NCI-H1694 (cell line): ENCODE measurements around the gene GAPDH.
"Not testable (repeated sequence)": the region's sequence is repeated elsewhere in the genome, so short reads cannot be mapped to it uniquely, and the experiment has no call there.

Source experiments
- DNase-seq: peaks from one replicate; lab custom pipeline; 2025; lab: John Stamatoyannopoulos, UW

GAPDH gene

DNA sequence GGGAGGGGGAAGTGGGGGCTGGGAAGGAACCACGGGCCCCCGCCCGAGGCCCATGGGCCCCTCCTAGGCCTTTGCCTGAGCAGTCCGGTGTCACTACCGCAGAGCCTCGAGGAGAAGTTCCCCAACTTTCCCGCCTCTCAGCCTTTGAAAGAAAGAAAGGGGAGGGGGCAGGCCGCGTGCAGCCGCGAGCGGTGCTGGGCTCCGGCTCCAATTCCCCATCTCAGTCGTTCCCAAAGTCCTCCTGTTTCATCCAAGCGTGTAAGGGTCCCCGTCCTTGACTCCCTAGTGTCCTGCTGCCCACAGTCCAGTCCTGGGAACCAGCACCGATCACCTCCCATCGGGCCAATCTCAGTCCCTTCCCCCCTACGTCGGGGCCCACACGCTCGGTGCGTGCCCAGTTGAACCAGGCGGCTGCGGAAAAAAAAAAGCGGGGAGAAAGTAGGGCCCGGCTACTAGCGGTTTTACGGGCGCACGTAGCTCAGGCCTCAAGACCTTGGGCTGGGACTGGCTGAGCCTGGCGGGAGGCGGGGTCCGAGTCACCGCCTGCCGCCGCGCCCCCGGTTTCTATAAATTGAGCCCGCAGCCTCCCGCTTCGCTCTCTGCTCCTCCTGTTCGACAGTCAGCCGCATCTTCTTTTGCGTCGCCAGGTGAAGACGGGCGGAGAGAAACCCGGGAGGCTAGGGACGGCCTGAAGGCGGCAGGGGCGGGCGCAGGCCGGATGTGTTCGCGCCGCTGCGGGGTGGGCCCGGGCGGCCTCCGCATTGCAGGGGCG, at the start of gene GAPDH:
Gene GAPDH, plus strand, starts transcription at position 595 of the 772 bp plus-strand sequence. CDS start 316 bp downstream, outside the sequence.
- peak; percentile 98 for DNase-seq

DNA sequence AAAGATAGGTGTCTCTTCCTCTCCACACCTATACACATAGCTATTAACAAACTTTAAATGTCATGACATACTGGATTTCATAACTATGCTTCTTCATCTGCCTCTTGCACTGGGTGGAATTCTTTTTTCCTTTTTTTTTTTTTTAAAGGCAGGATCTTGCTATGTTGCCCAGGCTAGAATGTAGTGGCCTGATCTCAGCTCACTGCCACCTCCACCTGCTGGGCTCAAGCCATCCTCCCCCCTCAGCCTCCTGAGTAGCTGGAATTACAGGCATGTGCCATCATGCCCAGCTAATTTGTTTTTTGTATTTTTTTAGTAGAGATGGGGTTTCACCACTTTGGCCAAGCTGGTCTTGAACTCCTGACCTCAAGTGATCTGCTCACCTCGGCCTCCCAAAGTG, 46.1 kb upstream of the GAPDH start:
- no peak for DNase-seq

DNA sequence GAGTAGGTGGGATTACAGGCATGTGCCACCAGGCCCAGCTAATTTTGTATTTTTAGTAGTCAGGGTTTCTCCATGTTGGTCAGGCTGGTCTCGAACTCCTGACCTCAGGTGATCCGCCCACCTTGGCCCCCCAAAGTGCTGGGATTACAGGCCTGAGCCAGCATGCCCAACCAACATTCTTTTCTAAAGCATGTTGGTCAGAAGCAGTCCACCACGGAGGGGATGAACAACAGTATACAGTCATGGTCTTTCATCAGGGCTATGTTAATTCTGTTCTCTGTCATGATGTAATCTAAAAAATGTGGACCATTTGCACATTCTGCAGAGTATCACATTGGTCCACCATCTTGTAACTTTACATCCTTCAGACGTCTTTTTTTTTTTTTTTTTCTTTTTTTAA, 44.9 kb upstream of the GAPDH start:
- no peak for DNase-seq

DNA sequence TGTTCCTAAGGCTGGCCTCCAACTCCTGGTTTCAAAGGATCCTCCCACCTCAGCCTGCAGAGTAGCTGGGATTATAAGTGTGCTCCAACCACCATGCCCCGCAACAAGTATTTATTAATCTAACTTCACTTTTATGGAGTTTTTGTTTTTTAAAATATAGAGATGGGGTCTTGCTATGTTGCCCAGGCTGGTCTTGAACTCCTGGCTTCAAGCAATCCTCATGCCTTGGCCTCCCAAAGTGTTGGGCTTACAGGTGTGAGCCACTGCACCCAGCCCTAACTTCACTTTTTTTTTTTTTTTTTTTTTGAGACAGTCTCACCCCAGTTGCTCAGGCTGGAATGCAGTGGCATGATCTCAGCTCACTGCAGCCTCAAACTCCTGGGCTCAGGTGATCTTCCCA, 43.6 kb upstream of the GAPDH start:
- not testable (repeated sequence) for DNase-seq

DNA sequence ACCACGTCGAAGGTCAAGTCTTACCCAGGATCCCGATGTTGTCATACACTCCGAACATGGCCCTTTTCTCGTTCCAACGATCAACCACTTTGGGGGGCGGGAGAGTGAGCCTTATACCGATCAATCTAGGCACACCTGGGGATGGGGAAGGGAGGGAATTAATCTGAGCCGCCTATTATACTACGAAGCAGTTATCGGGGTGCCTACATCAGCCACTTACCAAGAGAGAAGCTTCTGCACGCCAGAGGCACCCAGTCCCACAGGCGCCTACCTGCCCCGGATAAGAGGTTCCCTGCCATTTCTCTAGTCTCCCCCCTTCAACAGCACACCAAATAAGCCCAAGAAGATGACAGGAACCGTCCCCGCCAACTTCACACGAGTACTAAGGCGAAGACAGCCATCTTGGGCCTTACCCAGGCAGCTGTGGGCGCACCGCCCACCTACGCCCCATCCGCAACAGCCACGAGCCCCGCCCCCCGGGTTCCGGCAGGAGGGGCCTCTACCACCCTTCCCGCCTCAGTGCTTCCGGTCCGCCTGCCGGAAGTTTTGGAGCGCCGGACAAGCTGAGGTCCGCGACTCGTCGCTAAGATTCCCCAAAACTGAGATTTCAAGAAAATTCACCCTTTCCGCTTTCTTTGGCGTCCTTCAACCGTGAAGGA, 41.4 kb upstream of the GAPDH start, which contains the start of gene MRPL51:
Gene MRPL51, minus strand, starts transcription at position 425 of the 659 bp plus-strand sequence. Its CDS starts 126 bp downstream, at position 299.
- peak; percentile 97 for DNase-seq

DNA sequence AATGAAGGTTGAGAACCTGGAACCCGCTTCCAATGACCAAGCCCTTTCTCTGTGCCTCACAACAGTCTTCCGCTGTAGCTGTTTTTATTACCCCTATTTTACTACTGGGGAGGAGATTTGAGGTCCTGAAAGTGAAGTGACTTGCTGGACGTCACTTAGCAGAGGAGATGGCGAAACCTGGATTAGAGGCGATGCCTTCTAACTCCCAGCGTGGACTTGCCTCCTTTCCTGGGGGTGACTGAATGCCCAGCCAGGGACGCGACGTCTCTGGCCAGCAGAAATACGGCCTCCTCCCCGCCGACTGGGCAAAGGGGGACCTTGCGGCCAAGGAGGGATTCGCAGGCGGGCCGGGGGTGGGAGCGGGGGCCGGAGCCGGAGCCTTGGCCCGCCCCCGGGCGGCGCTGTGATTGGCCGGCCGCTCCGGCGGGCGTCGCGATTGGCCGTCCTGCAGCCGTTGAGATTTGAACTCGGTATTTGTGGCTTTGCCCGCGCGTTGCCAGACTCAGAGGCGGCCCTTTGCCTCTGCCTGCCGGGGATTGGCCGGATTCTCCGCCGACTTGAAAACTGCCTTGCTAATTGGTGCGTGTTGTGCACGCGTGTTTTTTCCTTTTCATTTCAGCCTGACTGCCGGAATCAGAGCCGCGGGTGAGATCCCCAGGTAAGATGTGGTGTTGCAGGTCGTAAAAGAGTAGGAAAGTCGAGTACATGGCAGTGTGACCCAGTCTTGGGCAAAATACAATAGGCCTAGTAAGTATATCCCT, 40.6 kb upstream of the GAPDH start, which contains the start of gene NCAPD2:
Gene NCAPD2, plus strand, starts transcription at position 606 of the 761 bp plus-strand sequence. CDS start 997 bp downstream, outside the sequence.
- peak; percentile 98 for DNase-seq

DNA sequence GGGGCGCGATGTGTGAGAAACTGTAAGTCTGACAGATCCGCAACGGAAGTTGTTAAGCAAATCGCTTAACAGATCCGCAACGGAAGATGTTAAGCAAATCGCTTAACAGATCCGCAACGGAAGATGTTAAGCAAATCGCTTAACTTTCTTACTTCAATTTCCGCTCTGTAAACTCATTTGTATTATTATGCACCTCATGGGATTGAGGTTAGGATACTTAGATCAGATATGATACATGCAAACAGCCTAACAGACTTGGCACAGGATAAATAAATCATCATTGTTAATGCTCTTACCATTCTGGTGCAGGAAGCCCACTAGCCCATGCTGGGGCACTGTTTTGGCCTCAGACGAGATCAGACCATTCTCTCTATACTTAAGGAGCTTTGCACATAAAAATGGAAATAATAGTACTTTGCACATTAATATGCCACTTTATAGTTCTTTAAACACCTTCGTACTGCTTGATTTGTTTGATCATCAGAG, 40.0 kb upstream of the GAPDH start:
- DNase-seq = no peak

DNA sequence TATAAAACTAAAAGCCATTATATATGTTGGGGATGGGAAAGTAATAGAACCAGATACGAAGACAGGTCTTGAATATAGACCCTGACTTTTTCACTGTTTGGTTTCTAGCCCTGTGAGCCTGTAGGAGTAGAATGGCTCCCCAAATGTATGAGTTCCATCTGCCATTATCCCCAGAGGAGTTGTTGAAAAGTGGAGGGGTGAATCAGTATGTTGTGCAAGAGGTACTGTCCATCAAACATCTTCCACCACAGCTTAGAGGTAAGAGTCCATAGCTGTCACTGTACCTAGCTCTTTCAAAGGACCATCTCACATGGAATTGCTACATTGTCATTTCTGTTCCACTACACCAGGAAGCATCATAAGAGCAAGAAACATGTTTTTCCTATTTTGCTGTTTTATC, 39.3 kb upstream of the GAPDH start:
- DNase-seq = no peak

DNA sequence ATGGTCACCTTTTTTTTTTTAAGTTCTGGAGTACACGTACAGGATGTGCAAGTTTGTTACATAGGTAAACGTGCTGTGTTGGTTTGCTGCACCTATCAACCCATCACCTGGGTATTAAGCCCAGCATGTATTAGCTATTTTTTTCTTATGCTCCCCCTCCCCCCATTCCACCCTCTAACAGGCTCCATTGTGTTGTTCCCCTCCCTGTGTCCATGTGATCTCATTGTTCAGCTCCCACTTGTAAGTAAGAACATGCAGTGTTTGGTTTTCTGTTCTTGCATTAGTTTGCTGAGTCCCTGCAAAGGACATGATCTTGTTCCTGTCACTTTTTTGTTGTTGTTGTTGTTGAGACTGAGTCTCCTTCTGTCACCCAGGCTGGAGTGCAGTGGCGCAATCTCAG, 37.0 kb upstream of the GAPDH start:
- DNase-seq = not testable (repeated sequence)

DNA sequence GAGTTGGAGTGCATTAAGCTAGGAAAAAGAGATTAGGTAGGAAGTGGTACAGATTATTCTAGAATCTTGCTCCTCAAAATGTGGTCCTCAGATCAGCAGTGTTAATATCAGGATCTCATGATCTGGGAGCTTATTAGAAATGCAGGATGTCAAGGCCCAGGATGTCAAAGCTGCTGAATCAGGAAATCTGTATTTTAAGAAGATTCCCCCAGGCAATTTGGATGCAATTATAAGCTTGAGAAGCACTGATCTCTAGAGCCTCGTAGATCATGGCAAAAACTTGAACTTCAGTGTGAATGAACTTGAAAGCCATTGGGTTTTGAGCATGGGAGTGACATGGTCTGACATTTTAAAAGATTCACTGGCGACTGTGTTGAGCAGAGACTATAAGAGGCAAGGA, 33.9 kb upstream of the GAPDH start:
- no peak for DNase-seq

DNA sequence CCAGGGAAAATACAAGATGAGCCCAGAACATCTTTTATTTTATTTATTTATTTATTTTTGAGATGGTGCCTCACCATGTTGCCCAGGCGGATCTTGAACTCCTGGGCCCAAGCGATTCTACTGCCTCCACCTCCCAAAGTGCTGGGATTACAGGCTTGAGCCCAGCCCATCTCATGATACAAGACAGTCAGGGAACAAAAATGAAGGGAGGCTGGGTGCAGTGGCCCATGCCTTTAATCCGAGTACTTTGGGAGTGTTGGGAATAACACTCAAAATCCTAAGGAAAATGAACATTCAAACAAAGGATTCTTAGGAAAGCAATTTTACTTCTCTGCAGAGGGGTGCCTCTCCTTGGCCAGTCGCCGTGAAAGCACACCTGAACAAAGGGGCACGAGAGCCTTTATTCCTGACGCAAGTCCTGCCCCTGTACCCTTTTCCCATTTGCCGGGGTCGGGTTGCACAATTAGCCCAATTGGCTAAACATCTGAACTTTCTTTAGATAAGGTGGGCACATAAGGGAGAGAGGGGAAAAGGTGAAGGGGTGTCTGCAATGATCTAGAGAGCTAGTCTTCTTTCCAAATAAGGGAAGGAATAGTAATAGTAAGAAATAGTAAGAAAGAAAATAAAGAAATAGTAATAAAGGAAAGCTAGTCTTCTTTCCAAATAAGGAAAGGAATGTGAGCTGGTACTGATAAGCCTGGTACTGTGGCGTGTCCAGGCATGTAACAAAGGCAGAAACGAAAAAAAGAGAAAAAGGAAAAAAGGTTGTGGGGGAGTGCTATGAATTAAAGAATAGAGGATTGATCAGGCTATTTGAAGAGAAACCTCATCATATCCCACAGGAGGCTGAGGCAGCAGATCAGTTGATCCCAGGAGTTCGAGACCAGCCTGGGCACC, 27.0 kb upstream of the GAPDH start:
- no peak for DNase-seq

DNA sequence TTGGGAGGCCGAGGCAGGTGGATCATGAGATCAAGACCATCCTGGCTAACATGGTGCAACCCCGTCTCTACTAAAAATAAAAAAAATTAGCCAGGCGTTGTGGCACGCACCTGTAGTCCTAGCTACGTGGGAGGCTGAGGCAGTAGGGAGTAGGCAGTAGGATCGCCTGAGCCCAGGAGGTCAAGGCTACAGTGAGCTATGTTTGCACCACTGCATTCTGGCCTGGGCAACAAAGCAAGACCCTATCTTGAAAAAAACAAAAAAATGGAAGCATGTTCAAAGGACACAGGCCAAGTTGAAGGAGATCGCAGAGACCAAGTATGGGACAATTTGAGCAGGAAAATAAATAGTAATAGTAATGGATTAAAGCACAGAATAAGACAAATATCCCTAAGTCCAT, 26.2 kb upstream of the GAPDH start:
- no peak for DNase-seq

DNA sequence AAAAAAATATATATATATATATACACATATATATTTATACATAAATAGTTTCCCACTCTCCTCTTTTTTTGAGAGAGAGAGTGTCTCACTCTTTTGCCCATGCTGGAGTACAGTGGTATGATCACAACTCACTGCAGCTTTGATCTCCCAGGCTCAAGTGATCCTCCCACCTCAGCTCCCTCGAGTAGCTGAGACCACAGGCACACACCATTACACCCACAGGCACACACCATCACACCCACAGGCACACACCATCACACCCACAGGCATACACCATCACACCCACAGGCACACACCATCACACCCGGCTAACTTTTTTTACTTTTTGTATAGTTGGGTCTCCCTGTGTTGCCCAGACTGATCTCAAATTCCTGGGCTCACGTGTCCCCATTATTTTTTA, 14.1 kb upstream of the GAPDH start:
- no peak for DNase-seq

DNA sequence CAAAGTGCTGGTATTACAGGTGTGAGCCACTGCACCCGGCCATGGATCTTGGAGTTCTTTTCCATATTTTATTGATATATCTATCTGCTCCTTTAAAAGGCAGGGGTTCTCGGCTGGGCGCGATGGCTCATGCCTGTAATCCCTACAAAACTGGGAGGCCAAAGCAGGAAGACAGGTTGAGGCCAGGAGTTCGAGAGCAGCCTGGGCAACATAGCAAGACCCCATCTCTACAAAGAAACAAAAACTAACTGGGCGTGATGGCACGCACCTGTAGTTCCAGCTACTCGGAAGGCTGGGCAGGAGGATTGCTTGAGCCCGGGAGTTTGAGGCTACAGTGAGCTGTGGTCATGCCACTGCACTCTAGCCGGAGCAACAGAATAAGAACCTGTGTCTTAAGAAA, 12.1 kb upstream of the GAPDH start:
- no peak for DNase-seq

DNA sequence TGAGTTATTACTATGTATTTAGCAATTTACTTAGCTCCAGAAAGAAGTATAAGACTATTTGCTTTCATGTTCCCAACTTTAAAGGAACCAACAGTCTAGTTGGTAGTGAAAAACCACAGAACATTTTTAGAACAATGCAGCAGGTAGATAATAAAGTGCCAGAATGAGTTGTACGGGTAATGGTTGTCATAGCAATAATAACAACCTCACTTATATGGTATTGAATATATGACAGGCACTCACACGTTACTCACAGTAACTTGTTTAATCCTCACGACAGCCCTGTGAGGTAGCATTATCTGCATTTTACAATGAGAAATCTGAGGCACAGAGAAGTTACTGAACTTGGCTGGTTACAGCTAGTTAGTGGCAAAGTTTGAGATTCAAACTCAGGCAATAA, 10.6 kb upstream of the GAPDH start:
- DNase-seq = no peak

DNA sequence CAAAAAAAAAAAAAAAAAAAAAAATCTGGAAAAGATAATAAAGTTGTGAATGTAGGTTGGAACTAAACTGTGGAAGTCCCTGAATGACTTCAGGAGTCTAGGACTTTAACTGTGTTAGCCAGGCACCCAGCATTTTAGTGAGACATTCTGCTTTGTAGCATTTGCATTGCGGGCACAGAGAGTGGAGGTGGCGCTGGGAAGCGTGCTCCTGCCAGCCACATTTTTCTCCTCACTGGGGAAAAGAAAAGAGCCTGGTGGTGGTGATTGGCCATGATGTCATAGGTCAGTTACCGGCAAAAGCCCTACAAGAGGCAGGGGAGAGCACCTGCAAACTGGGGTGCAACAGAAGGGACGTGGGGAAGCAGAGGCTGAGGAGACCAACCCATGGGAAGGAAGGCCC, 9.7 kb upstream of the GAPDH start:
- DNase-seq = no peak

DNA sequence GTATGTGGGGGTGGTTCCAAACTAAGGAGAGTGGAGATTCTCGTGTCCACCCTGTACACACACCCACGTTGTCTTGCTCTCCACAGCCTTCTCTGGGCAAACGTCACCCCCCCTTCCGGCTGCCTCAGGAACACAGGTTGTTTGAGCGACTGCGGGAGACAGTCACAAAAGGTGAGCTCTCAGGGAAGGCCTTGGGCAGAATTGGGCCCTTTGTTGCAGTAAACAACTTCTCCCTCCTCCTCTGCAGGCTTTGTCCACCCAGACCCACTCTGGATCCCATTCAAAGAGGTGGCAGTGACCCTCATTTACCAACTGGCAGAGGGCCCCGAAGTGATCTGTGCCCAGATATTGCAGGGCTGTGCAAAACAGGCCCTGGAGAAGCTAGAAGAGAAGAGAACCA, 8.1 kb upstream of the GAPDH start:
- no peak for DNase-seq

DNA sequence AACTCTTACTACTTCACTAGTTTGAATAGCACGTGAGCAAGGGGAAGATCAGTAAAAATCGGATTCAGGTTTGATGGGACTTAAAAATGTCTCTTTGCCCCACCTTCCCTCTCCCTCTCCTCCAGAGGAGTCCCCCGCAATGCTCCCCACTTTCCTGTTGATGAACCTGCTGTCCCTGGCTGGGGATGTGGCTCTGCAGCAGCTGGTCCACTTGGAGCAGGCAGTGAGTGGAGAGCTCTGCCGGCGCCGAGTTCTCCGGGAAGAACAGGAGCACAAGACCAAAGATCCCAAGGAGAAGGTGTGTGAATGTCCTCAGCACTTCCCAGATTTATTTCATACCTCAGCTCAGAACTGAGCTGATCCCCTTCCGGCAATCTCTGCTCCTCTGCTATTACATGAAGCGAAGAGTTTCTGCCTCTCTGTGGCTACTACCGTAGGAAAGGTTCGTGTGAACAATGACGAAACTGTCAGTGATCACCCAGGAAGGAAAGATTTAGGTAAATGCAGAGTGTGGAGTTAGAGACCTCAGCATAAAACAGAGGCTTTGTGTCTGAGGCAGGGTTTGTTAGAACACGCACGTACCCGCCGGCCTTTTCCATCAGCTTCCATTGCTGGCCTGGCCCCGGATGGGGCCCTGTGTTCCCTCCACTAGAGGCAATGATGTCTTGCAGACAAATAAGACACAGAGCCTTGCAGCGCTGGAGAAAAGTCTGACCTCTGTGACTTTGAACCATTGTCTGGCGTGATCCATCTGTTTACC, 7.4 kb upstream of the GAPDH start:
- DNase-seq = no peak

DNA sequence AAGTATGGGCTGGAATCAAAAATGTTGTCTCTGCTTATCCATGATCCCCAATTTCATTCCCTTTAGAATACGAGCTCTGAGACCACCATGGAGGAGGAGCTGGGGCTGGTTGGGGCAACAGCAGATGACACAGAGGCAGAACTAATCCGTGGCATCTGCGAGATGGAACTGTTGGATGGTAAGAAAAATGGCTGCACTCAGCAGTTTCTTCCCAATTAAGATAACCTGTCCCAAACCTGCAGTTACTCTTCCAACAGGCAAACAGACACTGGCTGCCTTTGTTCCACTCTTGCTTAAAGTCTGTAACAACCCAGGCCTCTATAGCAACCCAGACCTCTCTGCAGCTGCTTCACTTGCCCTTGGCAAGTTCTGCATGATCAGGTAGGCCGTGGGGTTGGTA, 6.6 kb upstream of the GAPDH start:
- no peak for DNase-seq

DNA sequence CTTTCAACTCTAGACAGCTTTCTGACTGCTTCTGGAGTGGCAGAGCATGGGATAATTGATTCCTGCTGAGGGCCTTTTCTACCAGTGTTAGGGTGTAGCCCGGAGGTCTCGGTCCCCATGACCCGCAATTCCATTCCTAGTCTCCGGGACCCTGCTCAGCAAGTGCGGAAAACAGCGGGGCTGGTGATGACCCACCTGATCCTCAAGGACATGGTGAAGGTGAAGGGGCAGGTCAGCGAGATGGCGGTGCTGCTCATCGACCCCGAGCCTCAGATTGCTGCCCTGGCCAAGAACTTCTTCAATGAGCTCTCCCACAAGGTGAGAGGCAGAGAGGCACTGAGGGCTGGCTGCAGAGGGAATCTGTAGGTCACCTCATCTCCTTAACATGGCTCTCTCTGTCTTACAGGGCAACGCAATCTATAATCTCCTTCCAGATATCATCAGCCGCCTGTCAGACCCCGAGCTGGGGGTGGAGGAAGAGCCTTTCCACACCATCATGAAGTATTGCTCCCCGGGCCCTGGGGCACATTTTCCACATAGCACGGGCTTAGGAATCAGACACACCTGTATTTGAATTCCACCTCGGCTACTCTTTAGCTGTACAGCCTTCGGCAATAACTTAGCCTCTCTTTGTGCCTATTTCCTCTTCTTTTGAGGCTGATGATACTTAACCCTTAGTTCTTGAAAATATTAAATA, 5.6 kb upstream of the GAPDH start:
- no peak for DNase-seq
